Ishikawa (cell line): ENCODE results near the gene ITGB1.

Source experiments
- CEBPB ChIP-seq: IDR thresholded peaks from 2 replicates; pipeline ENCODE4 v1.6.1; 2012
- CREB1 ChIP-seq: IDR thresholded peaks from 2 replicates; pipeline ENCODE4 v1.6.1; 2012; ENCODE audit warnings: low read depth
- EGR1 ChIP-seq: IDR thresholded peaks from 2 replicates; pipeline ENCODE4 v1.6.1; 2012
- EP300 ChIP-seq: IDR thresholded peaks from 2 replicates; pipeline ENCODE4 v1.6.1; 2012; ENCODE audit warnings: borderline replicate concordance
- FOXM1 ChIP-seq: IDR thresholded peaks from 2 replicates; pipeline ENCODE4 v1.6.1; 2012; ENCODE audit warnings: low read depth, borderline replicate concordance
- MAX ChIP-seq: IDR thresholded peaks from 2 replicates; pipeline ENCODE4 v1.6.1; 2012
- NFIC ChIP-seq: IDR thresholded peaks from 2 replicates; pipeline ENCODE4 v1.6.1; 2012
- RAD21 ChIP-seq: IDR thresholded peaks from 2 replicates; pipeline ENCODE4 v1.6.1; 2012; ENCODE audit warnings: low read depth
- REST ChIP-seq: IDR thresholded peaks from 2 replicates; pipeline ENCODE4 v1.6.1; 2012; ENCODE audit warnings: low read depth, mild to moderate bottlenecking
- TAF1 ChIP-seq: IDR thresholded peaks from 2 replicates; pipeline ENCODE4 v1.6.1; 2012; ENCODE audit warnings: low read depth, mild to moderate bottlenecking
- TCF12 ChIP-seq: IDR thresholded peaks from 2 replicates; pipeline ENCODE4 v1.6.1; 2012; ENCODE audit warnings: low read depth
- TEAD4 ChIP-seq: IDR thresholded peaks from 2 replicates; pipeline ENCODE4 v1.6.1; 2012
- USF1 ChIP-seq: IDR thresholded peaks from 2 replicates; pipeline ENCODE4 v1.6.1; 2012
- YY1 ChIP-seq: IDR thresholded peaks from 2 replicates; pipeline ENCODE4 v1.6.1; 2012; ENCODE audit warnings: low read depth
- ZBTB7A ChIP-seq: IDR thresholded peaks from 2 replicates; pipeline ENCODE4 v1.6.1; 2012; ENCODE audit warnings: low read depth

Gene ITGB1

GRCh38 chr10:32987172-32987571 is 29.1 kb upstream of the ITGB1 start:
- TF ChIP-seq FOXM1 (no peak), REST (no peak), TAF1 (no peak), EP300 (no peak), CREB1 (no peak), EGR1 (no peak), MAX (no peak), CEBPB (no peak), NFIC (no peak), RAD21 (no peak), YY1 (no peak), ZBTB7A (no peak), TCF12 (no peak), USF1 (no peak), TEAD4 (no peak)

- TF ChIP-seq NFIC (0 out of 2 replicates have a peak, but pooled peaks have one; percentile 9), CEBPB (no peak; the same call in 1 of the 2 replicates), REST (no peak), TAF1 (no peak), MAX (no peak), ZBTB7A (no peak), EGR1 (no peak), YY1 (no peak)
Measured at GRCh38 chr10:32985775-32986350, 27.8 kb upstream of the ITGB1 start.

- no peak for TF ChIP-seq ZBTB7A
- no peak for TF ChIP-seq FOXM1
- no peak for TF ChIP-seq USF1
- no peak for TF ChIP-seq CEBPB
- TF ChIP-seq NFIC = no peak
- TF ChIP-seq REST = no peak
- no peak for TF ChIP-seq TCF12
- no peak for TF ChIP-seq EP300
- TF ChIP-seq EGR1 = no peak
- no peak for TF ChIP-seq TEAD4
- no peak for TF ChIP-seq RAD21
- no peak for TF ChIP-seq CREB1
- TF ChIP-seq YY1 = no peak
- no peak for TF ChIP-seq MAX
- TF ChIP-seq TAF1 = no peak
Measured at GRCh38 chr10:32985341-32985764, 27.3 kb upstream of the ITGB1 start.

- no peak for TF ChIP-seq USF1
- no peak for TF ChIP-seq ZBTB7A
- TF ChIP-seq CEBPB = no peak
- no peak for TF ChIP-seq TCF12
- no peak for TF ChIP-seq FOXM1
- TF ChIP-seq EGR1 = no peak
- no peak for TF ChIP-seq CREB1
- no peak for TF ChIP-seq TEAD4
- TF ChIP-seq REST = no peak
- TF ChIP-seq RAD21 = no peak
- no peak for TF ChIP-seq TAF1
- TF ChIP-seq YY1 = no peak
- no peak for TF ChIP-seq NFIC
- no peak for TF ChIP-seq EP300
- no peak for TF ChIP-seq MAX
Measured at GRCh38 chr10:32984003-32984600, 26.1 kb upstream of the ITGB1 start.
